Breast epithelium (tissue), 4 donors: Measurements from ENCODE around the gene ZNF407. TPM values are rescaled to one million over a fixed set of nuclear protein-coding genes. Genes with fewer than 3 reads are reported as not detected.

Experiments
- DNase-seq, 2 donors: peaks; one replicate each; pipeline ENCODE4 v3.0.0-alpha.2; 2019; ENCODE audit warnings: low spot score in 2 of 2
- H3K27ac ChIP-seq, 2 donors: fragments of 200-600 bp; sonication (generic) in 1 of 2; one replicate each; pipeline ENCODE4 v1.5.1; 2016 to 2019; ENCODE audit warnings: mild to moderate bottlenecking in 1 of 2
- H3K27me3 ChIP-seq, 2 donors: fragments of 200-600 bp; sonication (generic) in 1 of 2; one replicate each; pipeline versions ENCODE4 v1.5.1 to v1.6.0; 2017 to 2019; ENCODE audit warnings: control low read depth in 1 of 2, mild to moderate bottlenecking in 1 of 2
- H3K36me3 ChIP-seq: fragments of 200-600 bp; one replicate; pipeline ENCODE4 v1.5.1; 2019
- H3K4me1 ChIP-seq, 2 donors: fragments of 200-600 bp; sonication (generic); one replicate each; pipeline ENCODE4 v1.5.1; 2016 to 2019; ENCODE audit warnings: control low read depth in 1 of 2
- H3K4me3 ChIP-seq, 3 donors: fragments of 200-600 bp; sonication (generic); 1 replicate in 2 of 3; 2 replicates in 1 of 3; pipeline ENCODE4 v1.5.1; 2016 to 2019; ENCODE audit warnings: mild to moderate bottlenecking in 3 of 3, moderate library complexity in 2 of 3
- H3K9me3 ChIP-seq, 2 donors: fragments of 200-600 bp; sonication (generic) in 1 of 2; one replicate each; pipeline ENCODE4 v1.5.1; 2016 to 2019; ENCODE audit warnings: control low read depth in 1 of 2
- CTCF ChIP-seq, 3 donors: fragments of 450-650 bp; IDR thresholded peaks; one replicate each; pipeline ENCODE4 v1.5.1; 2016 to 2017; ENCODE audit warnings: antibody characterized with exemption in 3 of 3, mild to moderate bottlenecking in 3 of 3, moderate library complexity in 3 of 3
- POLR2A ChIP-seq: fragments of 450-650 bp; IDR thresholded peaks from one replicate; pipeline ENCODE4 v1.6.1; 2016; ENCODE audit warnings: antibody characterized with exemption, mild to moderate bottlenecking, moderate library complexity
- POLR2AphosphoS5 ChIP-seq, 3 donors: sonication (generic); formaldehyde crosslinking; IDR thresholded peaks; one replicate each; pipeline ENCODE4 v1.6.1; 2017; ENCODE audit warnings: antibody characterized with exemption in 3 of 3
- intact Hi-C: fragments of 100-400 bp; cut with DNase I; formaldehyde crosslinking; loops from one replicate; pipeline ENCODE4 v1.15.1; 2023; ENCODE audit warnings: low total_unique reads
- total RNA-seq, 3 donors: library from RNA; depleted of rRNA; stranded (reverse); fragments of >200 nt; gene quantifications; one replicate each; pipeline ENCODE4 v1.1.0, GENCODE V29; 2016

The ZNF407 gene
- total RNA-seq, 3 donors from 2014 or later: 14.9 to 30.1 (median 22.3) TPM

GRCh38 chr18:74869904-74870863 lies 272.5 kb downstream of the ZNF407 start:
- TF ChIP-seq CTCF (IDR thresholded peaks at IDR 0.05): no peak
- no peak for TF ChIP-seq POLR2AphosphoS5 (IDR thresholded peaks at IDR 0.05)
- TF ChIP-seq POLR2A: no peak
- intact Hi-C loops: no loop called here
- Histone ChIP-seq H3K4me3 (no peak overlapping the region), H3K36me3 (no peaks in the 10 kb centered on the region), H3K9me3 (no peaks in the 10 kb centered on the region), H3K27me3 (no peaks in the 10 kb centered on the region), H3K27ac (no peak overlapping the region), H3K4me1 (no peaks in the 10 kb centered on the region)
- DNase-seq: no peak

GRCh38 chr18:74870950-74871349 lies 273.3 kb downstream of the ZNF407 start:
- no peaks in the 10 kb centered on the region for H3K4me1 ChIP-seq
- H3K9me3 ChIP-seq: no peaks in the 10 kb centered on the region
- H3K27ac ChIP-seq: no peak overlapping the region
- TF ChIP-seq POLR2A: no peak
- TF ChIP-seq POLR2AphosphoS5 (IDR thresholded peaks at IDR 0.05): no peak
- TF ChIP-seq CTCF (IDR thresholded peaks at IDR 0.05): no peak
- DNase-seq: no peak
- no peaks in the 10 kb centered on the region for H3K36me3 ChIP-seq
- no peaks in the 10 kb centered on the region for H3K27me3 ChIP-seq
- no peak overlapping the region for H3K4me3 ChIP-seq
- intact Hi-C loops: no loop called here

GRCh38 chr18:74873629-74874028 lies 276.0 kb downstream of the ZNF407 start:
- H3K27me3 ChIP-seq: no peaks in the 10 kb centered on the region
- H3K9me3 ChIP-seq: no peaks in the 10 kb centered on the region
- H3K4me1 ChIP-seq: no peaks in the 10 kb centered on the region
- intact Hi-C loops: no loop called here
- TF ChIP-seq POLR2AphosphoS5 (IDR thresholded peaks at IDR 0.05) (no peak), CTCF (IDR thresholded peaks at IDR 0.05) (no peak), POLR2A (no peak)
- H3K36me3 ChIP-seq: no peaks in the 10 kb centered on the region
- no peak for DNase-seq
- no peak overlapping the region for H3K27ac ChIP-seq
- no peak overlapping the region for H3K4me3 ChIP-seq

GRCh38 chr18:74874351-74874750 lies 276.7 kb downstream of the ZNF407 start:
- no peak for DNase-seq
- Histone ChIP-seq H3K27me3 (no peaks in the 10 kb centered on the region), H3K9me3 (no peaks in the 10 kb centered on the region), H3K27ac (no peak overlapping the region), H3K4me3 (no peak overlapping the region), H3K4me1 (no peaks in the 10 kb centered on the region), H3K36me3 (no peaks in the 10 kb centered on the region)
- TF ChIP-seq CTCF (IDR thresholded peaks at IDR 0.05) (no peak), POLR2AphosphoS5 (IDR thresholded peaks at IDR 0.05) (no peak), POLR2A (no peak)
- intact Hi-C loops: no loop called here

GRCh38 chr18:74876630-74877243 lies 279.1 kb downstream of the ZNF407 start:
- no peaks in the 10 kb centered on the region for H3K4me1 ChIP-seq
- DNase-seq: no peak
- H3K27ac ChIP-seq: no peak overlapping the region
- H3K9me3 ChIP-seq: no peaks in the 10 kb centered on the region
- TF ChIP-seq CTCF (IDR thresholded peaks at IDR 0.05) (no peak), POLR2AphosphoS5 (IDR thresholded peaks at IDR 0.05) (no peak), POLR2A (no peak)
- H3K36me3 ChIP-seq: no peaks in the 10 kb centered on the region
- H3K4me3 ChIP-seq: no peak overlapping the region
- H3K27me3 ChIP-seq: no peaks in the 10 kb centered on the region
- intact Hi-C loops: no loop called here
